Measurements from ENCODE around the gene FBXL16. TPM values are rescaled to one million over a fixed set of nuclear protein-coding genes. Genes with fewer than 3 reads are reported as not detected.
A peak's percentile ranks its signal among the peaks of the same experiment; 100 is the strongest.

The FBXL16 gene
- total RNA-seq, 2 donors from 2014 or later = 1.3 to 1.7 TPM

DNA sequence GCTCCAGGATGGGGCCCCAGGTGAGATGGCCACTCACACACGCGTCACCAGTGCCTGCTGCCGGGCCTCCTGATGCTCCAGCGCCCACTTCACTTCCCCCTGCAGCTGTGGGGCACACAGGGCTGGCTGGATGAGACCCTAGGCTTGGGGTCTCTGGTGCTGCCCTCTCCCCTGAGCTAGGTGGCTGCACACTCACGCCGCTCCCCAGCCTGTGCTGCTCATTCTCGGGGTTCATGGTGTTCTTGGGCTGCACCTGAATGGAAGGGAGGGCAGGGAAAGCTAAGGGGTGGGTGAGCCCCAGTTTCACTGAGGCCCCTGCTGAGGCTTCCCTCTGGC, 19.4 kb upstream of the FBXL16 start:
- H3K4me3 ChIP-seq = no peak overlapping the region
- no peak for DNase-seq (ENCODE audit: low spot score)
- TF ChIP-seq, protein P1, sequence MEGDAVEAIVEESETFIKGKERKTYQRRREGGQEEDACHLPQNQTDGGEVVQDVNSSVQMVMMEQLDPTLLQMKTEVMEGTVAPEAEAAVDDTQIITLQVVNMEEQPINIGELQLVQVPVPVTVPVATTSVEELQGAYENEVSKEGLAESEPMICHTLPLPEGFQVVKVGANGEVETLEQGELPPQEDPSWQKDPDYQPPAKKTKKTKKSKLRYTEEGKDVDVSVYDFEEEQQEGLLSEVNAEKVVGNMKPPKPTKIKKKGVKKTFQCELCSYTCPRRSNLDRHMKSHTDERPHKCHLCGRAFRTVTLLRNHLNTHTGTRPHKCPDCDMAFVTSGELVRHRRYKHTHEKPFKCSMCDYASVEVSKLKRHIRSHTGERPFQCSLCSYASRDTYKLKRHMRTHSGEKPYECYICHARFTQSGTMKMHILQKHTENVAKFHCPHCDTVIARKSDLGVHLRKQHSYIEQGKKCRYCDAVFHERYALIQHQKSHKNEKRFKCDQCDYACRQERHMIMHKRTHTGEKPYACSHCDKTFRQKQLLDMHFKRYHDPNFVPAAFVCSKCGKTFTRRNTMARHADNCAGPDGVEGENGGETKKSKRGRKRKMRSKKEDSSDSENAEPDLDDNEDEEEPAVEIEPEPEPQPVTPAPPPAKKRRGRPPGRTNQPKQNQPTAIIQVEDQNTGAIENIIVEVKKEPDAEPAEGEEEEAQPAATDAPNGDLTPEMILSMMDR (IDR thresholded peaks at IDR 0.05) = no peak
- H3K9me3 ChIP-seq = no peaks in the 10 kb centered on the region
- no peak overlapping the region for H3K27ac ChIP-seq
- H3K27me3 ChIP-seq = no peaks in the 10 kb centered on the region
- peaks cover 0 to 47% of the 10 kb centered on the region in 2 donors for H3K4me1 ChIP-seq
- no peaks in the 10 kb centered on the region for H3K36me3 ChIP-seq

DNA sequence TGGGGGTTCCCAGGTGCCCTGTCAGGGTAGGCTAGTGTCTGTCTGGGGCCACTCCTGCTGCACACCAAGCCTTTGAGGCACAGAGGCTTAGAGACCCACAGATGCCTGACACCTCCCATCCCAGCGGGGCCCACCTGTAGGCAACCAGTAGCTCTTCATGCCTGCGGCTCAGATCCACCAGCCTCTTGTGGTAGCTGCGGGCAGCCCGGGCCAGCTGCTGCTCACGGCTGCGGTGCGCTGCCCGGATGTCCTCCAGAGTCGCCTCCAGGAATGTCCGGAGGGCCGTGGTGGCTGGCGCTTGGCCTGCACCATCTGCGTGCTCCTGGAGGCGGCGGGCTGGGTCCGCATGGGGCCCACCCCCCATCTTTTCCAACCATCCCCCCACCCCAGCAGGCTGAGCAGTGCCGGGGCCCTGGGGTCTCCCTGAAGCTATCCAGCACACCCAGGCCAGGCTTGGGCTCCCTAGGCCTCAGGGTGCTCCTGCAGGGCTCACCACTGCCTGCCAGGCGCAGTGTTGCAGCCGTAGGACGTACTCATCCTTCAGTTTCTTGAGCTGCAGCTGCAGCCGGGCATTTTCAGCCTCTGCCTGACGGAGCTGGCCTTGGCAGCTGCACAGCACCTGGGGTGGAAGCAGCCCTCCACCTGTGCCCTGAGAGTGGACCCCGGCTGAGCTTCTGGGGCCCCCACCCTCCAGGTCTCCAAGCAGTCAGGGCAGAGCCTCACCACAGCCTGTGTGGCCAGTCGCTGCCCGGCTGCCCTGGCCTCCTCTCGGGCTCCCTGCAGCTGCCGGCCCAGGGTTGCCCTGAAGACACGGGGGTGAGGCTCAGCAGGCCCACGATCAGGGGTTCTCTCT, 18.8 kb upstream of the FBXL16 start:
- Histone ChIP-seq H3K27ac (no peak overlapping the region), H3K36me3 (no peaks in the 10 kb centered on the region), H3K9me3 (no peaks in the 10 kb centered on the region), H3K27me3 (no peaks in the 10 kb centered on the region), H3K4me3 (no peak overlapping the region), H3K4me1 (peaks cover 0 to 53% of the 10 kb centered on the region in 2 donors)
- TF ChIP-seq, protein P1 (IDR thresholded peaks at IDR 0.05) = no peak
- DNase-seq (ENCODE audit: low spot score) = no peak

DNA sequence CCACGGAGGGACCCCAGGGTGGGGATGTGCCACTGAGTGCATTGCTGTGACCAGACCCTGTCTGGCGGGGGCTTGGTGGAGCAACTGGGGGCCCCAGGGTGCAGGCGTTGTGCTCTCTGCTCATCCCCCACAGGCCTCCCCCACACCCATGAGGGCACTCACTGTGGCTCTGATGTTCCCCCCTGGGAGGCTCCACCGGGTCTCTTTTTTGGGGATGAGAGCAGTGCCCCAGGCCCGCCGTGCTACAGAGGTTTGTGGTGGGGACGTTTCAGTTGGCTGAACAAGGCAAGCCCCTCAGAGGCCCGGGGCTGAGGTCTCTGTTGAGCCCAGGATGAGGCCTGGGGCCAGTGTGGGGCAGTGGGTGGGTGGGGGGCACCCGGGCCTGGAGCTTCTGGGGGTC, 18.1 kb upstream of the FBXL16 start:
- H3K27me3 ChIP-seq = no peaks in the 10 kb centered on the region
- peaks cover 0 to 56% of the 10 kb centered on the region in 2 donors for H3K4me1 ChIP-seq
- TF ChIP-seq, protein P1 (IDR thresholded peaks at IDR 0.05) = no peak
- no peak overlapping the region for H3K27ac ChIP-seq
- DNase-seq (ENCODE audit: low spot score) = no peak
- H3K4me3 ChIP-seq = no peak overlapping the region
- no peaks in the 10 kb centered on the region for H3K9me3 ChIP-seq
- H3K36me3 ChIP-seq = no peaks in the 10 kb centered on the region

DNA sequence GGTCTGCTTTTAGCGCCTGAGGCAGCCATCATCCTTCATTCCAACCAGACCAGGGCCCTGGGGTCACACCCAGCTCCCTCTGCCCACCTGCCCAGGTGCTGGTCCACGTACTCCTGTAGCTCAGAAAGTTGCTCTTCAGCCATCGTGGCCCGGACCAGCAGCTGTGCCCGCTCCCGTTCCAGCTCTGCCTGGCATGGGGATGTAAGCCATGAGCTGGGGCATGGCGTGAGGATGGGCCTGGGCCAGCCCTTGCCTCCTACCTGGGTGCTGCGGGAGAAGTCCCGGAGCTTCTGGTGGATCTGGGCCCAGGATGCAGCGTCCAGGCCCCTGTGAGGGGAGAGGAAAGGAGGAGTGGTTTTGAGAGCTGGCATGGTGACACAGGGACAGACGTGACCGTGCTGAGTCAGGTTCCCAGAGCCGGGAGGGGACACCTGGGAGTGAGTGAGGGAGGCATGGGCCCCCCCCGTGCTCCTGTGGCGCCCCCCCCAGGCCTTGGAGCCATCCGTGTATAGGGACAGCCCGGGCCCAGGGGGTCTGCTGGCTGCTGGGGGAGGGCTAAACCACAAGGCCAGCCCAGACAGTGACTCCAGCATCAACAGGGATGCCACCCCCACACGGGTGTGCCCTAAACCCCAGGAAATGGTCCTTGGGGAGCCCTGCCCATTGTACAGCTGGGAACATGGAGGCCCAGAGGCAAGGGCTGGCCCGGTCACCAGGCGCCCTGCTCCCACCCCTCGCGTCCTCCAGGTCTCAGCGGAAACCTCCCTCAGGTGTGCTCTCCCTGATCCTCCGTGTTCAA, 17.4 kb upstream of the FBXL16 start:
- peaks cover 0 to 50% of the 10 kb centered on the region in 2 donors for H3K4me1 ChIP-seq
- H3K27me3 ChIP-seq = no peaks in the 10 kb centered on the region
- TF ChIP-seq, protein P1 (IDR thresholded peaks at IDR 0.05) = no peak
- H3K4me3 ChIP-seq = no peak overlapping the region
- H3K27ac ChIP-seq = no peak overlapping the region
- DNase-seq (ENCODE audit: low spot score) = no peak
- H3K36me3 ChIP-seq = no peaks in the 10 kb centered on the region
- H3K9me3 ChIP-seq = no peaks in the 10 kb centered on the region

DNA sequence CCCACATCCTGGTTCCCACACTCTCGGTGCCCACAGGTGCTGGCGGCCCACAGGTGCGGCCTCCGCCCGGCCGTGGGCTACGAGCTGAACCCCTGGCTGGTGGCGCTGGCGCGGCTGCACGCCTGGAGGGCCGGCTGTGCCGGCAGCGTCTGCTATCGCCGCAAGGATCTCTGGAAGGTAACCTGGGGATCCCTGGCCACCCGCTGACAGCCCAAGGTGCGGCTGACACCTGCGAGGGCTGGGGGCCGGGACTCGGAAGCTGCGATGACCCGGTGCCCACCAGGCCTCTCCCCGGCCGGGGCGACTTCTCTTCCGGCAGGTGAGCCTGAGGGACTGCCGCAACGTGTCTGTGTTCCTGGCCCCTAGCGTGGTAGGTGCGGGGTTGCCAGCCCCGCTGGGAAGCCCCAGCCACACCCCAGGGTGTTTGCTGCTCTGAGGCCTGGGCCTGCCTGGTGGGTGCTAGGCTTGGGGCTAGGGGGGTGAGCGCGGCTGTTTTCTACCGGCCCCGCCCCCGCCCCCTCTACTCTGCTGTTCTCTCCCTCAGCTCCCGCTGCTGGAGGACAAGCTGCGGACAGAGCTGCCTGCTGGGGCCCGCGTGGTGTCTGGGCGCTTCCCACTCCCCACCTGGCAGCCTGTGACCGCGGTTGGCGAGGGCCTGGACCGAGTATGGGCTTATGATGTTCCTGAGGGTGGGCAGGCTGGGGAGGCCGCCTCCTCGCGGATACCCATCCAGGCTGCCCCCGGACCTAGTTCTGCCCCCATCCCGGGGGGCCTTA, 16.4 kb upstream of the FBXL16 start:
- TF ChIP-seq, protein P1 (IDR thresholded peaks at IDR 0.05) = no peak
- Histone ChIP-seq H3K27me3 (no peaks in the 10 kb centered on the region), H3K4me1 (peaks cover 0 to 43% of the 10 kb centered on the region in 2 donors), H3K27ac (peak overlapping the region; percentile 91 to 92), H3K36me3 (no peaks in the 10 kb centered on the region), H3K9me3 (no peaks in the 10 kb centered on the region), H3K4me3 (peak overlapping the region; percentile 65 to 83)
- no peak for DNase-seq (ENCODE audit: low spot score)

Data from right atrium auricular region (tissue), 2 donors.